Esophagus muscularis mucosa (tissue), 3 donors: ENCODE measurements around the gene HPD.

Experiments used
- CTCF ChIP-seq, 3 experiments: fragments of 200-600 bp in 2 of 3; fragments of 450-650 bp in 1 of 3; sonication (generic) in 2 of 3; IDR thresholded peaks; one replicate each; pipeline ENCODE4 v1.5.1; 2017 to 2019; ENCODE audit warnings: antibody characterized with exemption in 3 of 3, mild to moderate bottlenecking in 2 of 3, moderate library complexity in 1 of 3
- POLR2A ChIP-seq: fragments of 450-650 bp; IDR thresholded peaks from one replicate; pipeline ENCODE4 v1.6.1; 2017; ENCODE audit warnings: antibody characterized with exemption, moderate library complexity, mild to moderate bottlenecking, low read depth
- POLR2AphosphoS5 ChIP-seq, 2 donors: sonication (generic); formaldehyde crosslinking; IDR thresholded peaks; one replicate each; pipeline ENCODE4 v1.6.1; 2017; ENCODE audit warnings: antibody characterized with exemption in 2 of 2

GRCh38 chr12:121861636-121862254, 3.1 kb upstream of the HPD start:
- TF ChIP-seq CTCF (IDR thresholded peaks at IDR 0.05) (no peak), POLR2A (no peak), POLR2AphosphoS5 (IDR thresholded peaks at IDR 0.05) (no peak)
